T-helper 17 cell (primary cell): ENCODE measurements around the gene FREM3. TPM values are rescaled to one million over a fixed set of nuclear protein-coding genes. Genes with fewer than 3 reads are reported as not detected.
"Not testable (repeated sequence)": the region's sequence is repeated elsewhere in the genome, so short reads cannot be mapped to it uniquely, and the experiment has no call there.

Experiments used
- ATAC-seq: fragments of 150-1000 bp; cut with Tn5 transposase; 2 replicates; pipeline ENCODE4 v1.10.0; 2021; ENCODE audit warnings: mild to moderate bottlenecking, moderate library complexity
- DNase-seq, 3 donors: peaks; one replicate each; pipeline versions ENCODE4 v3.0.0 to v3.0.0-alpha.2; 2020 to 2021
- H3K9me3 ChIP-seq: one replicate; pipeline ENCODE4 v1.7.0; 2013; ENCODE audit warnings: low read length, mild to moderate bottlenecking; ENCODE audit not compliant: control insufficient read depth, poor library complexity, severe bottlenecking
- H3K27ac Mint-ChIP-seq: one replicate; pipeline ENCODE4 v1.8.0; 2022; ENCODE audit warnings: mild to moderate bottlenecking, moderate library complexity, mixed read lengths
- H3K27me3 Mint-ChIP-seq: one replicate; pipeline ENCODE4 v1.8.0; 2022; ENCODE audit warnings: mixed read lengths
- H3K36me3 Mint-ChIP-seq: one replicate; pipeline ENCODE4 v1.8.0; 2022; ENCODE audit warnings: low read depth, mixed read lengths
- H3K4me1 Mint-ChIP-seq: one replicate; pipeline ENCODE4 v1.8.0; 2022; ENCODE audit warnings: mild to moderate bottlenecking, mixed read lengths
- H3K4me3 Mint-ChIP-seq: one replicate; pipeline ENCODE4 v1.8.0; 2022; ENCODE audit warnings: mild to moderate bottlenecking, moderate library complexity, mixed read lengths
- total RNA-seq, 4 donors: library from RNA in 2 of 4; stranded (reverse) in 2 of 4; gene quantifications; one replicate each; pipeline ENCODE4 v1.2.3 and lab custom pipeline; 2022 to 2026

FREM3 gene
- total RNA-seq = under 1 TPM; 0.34 to 0.35 TPM
- total RNA-seq (lab: John Stamatoyannopoulos, UW) = 0.12 to 0.98 reads per million in 2 donors

DNA sequence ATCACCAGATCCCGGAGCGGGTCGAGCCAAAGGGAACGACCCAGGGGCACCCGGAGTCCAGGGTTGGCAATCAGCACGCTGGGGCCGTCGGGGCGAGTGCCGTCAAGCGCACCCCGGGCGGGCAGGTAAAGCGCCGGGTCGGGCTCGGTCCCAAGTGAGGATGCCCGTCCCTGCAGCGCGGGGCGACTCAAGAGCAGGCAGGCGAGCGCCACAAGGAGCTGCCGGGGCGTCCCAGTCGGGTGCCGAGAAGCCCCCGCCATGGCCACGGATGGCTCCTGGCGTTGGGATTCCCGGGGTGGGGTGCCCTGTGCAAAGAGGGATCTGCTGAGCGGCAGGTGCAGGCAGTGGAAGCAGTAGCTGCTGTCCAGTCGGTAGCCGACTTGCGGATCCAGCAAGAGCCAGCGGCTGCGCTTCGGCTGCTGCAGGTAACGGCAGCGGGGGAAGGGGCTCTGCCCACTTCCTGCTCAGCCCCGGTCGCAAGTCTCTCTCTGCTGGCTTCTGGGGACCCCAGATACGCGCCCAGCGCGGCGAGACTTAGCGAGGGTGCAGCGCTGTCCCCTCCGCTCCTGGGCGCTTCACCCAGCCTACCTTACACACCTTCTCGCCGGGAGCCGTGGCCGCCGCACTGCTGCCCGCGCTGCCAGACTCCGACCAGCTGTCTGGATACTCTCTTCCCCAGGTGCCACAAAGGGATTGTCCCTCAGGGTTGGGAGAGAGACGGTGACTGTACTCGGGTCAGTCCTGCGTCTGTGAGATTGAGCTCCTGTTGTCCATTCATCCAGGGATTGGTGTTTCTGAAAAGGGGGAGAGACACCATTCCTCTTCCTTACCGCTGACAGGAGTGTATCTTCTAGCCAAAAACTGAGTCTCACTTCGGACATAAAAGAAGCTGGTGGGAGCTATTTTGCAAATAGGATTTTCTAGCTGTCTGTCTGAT lies at the start of gene FREM3:
FREM3 (minus strand) TSS at position 260 of the 937 bp plus-strand sequence; CDS start at position 260, 0 bp downstream.
- H3K9me3 ChIP-seq = no peaks in the 10 kb centered on the region
- peaks cover 16% of the 10 kb centered on the region for H3K4me1 Mint-ChIP-seq
- H3K27me3 Mint-ChIP-seq = peaks cover 30% of the 10 kb centered on the region
- DNase-seq (no peak), ATAC-seq (peak; percentile 52)
- H3K36me3 Mint-ChIP-seq = no peaks in the 10 kb centered on the region
- peak within 1 kb of the TSS; percentile 8 for H3K27ac Mint-ChIP-seq
- peak within 1 kb of the TSS; percentile 85 for H3K4me3 Mint-ChIP-seq

DNA sequence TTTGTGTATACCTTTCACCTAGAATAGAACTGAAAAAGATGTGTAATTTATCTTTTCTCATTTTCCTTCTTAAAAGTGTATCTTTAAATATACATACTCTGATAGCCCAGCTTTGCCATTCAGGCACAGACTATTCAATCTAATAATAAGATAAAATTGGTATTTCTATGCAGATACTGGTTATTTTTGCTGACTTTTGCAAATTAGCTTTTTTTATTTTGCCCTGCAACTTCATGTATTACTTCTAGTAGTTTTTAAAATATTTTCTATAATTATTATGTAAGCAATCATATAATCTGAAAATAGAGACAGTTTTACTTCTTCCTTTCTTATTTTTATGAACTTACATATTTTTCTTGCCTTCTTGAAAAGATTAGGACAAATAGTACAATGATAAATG lies 45.4 kb upstream of the FREM3 start:
- no peaks in the 10 kb centered on the region for H3K27me3 Mint-ChIP-seq
- no peaks in the 10 kb centered on the region for H3K36me3 Mint-ChIP-seq
- no peak overlapping the region for H3K4me3 Mint-ChIP-seq
- H3K9me3 ChIP-seq = no peaks in the 10 kb centered on the region
- ATAC-seq = no peak
- no peak overlapping the region for H3K27ac Mint-ChIP-seq
- DNase-seq = no peak
- no peaks in the 10 kb centered on the region for H3K4me1 Mint-ChIP-seq

DNA sequence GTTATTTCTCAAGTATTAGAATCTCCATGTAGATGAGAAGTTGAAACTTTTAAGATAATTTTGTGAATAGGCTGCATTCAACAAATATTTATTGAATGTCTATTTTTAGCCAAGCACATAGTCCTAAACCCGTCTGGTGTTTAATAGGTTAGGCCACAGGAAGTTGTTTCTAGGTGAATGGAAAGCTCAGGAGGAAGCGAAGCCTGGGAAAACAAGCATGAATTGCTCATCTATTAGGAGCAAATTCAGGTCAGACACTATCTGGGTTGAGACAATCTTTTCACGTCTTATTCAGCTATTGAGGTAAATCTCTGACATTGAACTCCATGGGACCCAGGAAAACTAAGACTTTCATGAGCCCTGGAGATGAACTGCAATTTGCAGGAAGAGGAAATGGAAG lies 43.1 kb upstream of the FREM3 start:
- Mint-ChIP-seq H3K27ac (no peak overlapping the region), H3K36me3 (no peaks in the 10 kb centered on the region), H3K27me3 (no peaks in the 10 kb centered on the region), H3K4me1 (no peaks in the 10 kb centered on the region), H3K4me3 (no peak overlapping the region)
- no peak for ATAC-seq
- H3K9me3 ChIP-seq = no peaks in the 10 kb centered on the region
- no peak for DNase-seq

DNA sequence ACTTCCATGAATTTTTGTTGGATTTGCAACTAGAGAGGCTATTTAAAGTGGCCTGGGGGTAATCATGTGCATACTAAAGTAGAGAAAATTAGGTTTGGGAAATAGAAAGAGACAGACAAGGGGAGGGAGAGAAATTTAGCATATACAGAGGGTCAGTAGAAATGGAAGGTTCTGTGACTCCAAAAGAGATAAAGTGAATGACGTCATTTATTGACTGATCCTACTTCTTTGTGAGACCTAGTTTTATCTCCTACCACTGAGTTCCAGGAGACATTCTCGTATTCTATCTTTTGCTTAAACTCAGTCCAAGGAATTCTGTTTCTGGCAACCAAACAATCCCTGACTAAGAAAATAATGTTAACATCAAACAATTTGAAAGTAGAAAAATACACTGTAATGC lies 42.4 kb upstream of the FREM3 start:
- no peaks in the 10 kb centered on the region for H3K9me3 ChIP-seq
- Mint-ChIP-seq H3K27ac (no peak overlapping the region), H3K27me3 (no peaks in the 10 kb centered on the region), H3K4me1 (no peaks in the 10 kb centered on the region), H3K4me3 (peak overlapping the region; percentile 4), H3K36me3 (no peaks in the 10 kb centered on the region)
- no peak for ATAC-seq
- no peak for DNase-seq

DNA sequence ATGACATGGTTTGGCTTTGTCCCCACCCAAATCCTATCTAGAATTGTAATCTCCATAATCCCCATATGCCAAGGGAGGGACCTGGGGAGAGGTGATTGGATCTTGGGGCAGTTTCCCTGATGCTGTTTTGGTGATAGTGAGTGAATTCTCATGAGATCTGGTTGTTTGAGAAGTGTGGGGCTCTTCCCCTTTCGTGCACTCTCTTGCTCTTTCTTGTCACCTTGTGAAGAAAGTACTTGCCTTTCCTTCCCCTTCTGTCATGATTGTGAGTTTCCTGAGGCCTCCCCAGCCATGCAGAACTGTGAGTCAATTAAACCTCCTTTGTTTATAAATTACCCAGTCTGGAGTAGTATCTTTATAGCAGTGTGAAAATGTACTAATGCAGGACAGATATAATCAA lies 36.4 kb upstream of the FREM3 start:
- DNase-seq (no peak), ATAC-seq (no peak)
- no peaks in the 10 kb centered on the region for H3K27me3 Mint-ChIP-seq
- peaks cover 2% of the 10 kb centered on the region for H3K4me1 Mint-ChIP-seq
- H3K4me3 Mint-ChIP-seq = no peak overlapping the region
- no peak overlapping the region for H3K27ac Mint-ChIP-seq
- no peaks in the 10 kb centered on the region for H3K9me3 ChIP-seq
- no peaks in the 10 kb centered on the region for H3K36me3 Mint-ChIP-seq

DNA sequence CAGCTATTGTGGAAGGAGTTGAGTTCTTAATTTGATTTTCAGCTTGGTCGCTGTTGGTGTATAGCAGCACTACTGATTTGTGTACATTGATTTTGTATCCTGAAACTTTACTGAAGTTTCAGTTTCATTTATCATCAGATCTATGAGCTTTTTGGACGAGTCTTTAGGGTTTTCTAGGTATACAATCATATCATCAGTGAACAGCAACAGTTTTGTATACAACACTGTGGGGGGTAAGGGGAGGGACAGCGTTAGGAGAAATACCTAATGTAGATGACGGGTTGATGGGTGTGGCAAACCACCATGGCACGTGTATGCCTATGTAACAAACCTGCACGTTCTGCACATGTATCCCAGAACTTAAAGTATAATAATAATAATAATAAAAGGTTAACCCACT lies 35.6 kb upstream of the FREM3 start:
- H3K4me1 Mint-ChIP-seq, ATAC-seq, H3K36me3 Mint-ChIP-seq, H3K27me3 Mint-ChIP-seq, H3K9me3 ChIP-seq, H3K27ac Mint-ChIP-seq, H3K4me3 Mint-ChIP-seq, DNase-seq: not testable (repeated sequence)

DNA sequence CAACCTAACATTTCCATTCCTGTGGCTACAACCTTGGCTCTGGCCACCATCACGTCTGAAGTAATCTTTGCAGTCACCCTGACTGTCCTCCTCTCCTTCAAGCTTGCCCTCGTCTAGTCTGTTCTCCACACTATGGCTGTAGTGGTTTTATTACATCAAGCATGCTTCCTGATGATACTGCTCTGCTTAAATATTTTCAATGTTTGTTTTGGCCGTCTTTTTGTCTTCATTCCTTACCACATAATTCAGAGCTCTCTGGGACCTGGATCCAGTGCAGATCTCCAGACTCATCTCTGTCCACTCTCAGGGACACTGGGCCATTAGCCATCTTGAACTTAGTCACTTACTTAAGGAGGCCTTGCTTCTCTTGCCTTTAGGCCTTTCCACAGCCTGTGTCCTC lies 27.7 kb upstream of the FREM3 start:
- ATAC-seq (no peak), DNase-seq (no peak)
- Mint-ChIP-seq H3K27ac (no peak overlapping the region), H3K4me3 (no peak overlapping the region), H3K36me3 (peaks cover 3% of the 10 kb centered on the region), H3K27me3 (no peaks in the 10 kb centered on the region), H3K4me1 (no peaks in the 10 kb centered on the region)
- no peaks in the 10 kb centered on the region for H3K9me3 ChIP-seq

DNA sequence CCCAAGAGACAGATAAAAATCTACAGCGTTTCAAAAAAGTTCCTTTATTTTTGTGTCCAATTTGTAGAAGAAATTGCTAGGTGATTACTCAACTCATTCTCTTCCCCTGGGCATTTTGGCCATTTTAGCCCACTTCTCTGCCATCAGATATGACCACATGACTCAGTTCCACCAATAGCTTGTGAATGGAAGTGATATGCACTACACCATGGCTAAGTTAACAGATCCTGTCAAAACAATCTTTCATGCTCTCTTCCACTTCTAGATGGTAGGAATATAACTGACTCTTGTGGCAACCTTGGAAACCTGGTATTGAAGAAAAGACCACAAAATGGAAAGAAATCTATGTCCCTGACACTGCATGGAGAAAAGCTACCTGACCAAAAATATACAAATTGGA lies 26.2 kb upstream of the FREM3 start:
- Mint-ChIP-seq H3K4me1 (no peaks in the 10 kb centered on the region), H3K36me3 (peaks cover 3% of the 10 kb centered on the region), H3K27ac (no peak overlapping the region), H3K4me3 (no peak overlapping the region), H3K27me3 (no peaks in the 10 kb centered on the region)
- no peak for DNase-seq
- no peak for ATAC-seq
- H3K9me3 ChIP-seq = no peaks in the 10 kb centered on the region

DNA sequence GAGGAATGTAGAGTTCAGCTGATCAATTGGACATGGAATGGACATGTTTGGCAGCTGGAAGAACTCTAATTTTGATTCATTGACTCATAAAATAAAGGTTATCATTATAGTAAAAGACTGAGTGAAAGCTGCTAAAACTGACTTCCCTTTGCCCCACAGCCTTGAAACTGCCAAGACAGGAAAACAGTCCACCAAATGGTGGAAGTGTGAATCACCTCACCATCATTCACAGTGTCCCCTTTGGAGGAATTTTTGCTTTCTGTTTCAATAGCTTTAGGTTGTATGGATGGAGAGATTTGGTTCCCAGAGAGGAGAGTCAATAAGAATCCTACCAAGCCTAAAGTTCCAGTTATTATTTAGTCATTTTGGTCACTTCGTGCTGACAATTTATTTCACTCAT lies 20.8 kb upstream of the FREM3 start:
- Mint-ChIP-seq H3K36me3 (no peaks in the 10 kb centered on the region), H3K4me3 (no peak overlapping the region), H3K27ac (no peak overlapping the region), H3K27me3 (no peaks in the 10 kb centered on the region), H3K4me1 (no peaks in the 10 kb centered on the region)
- no peak for DNase-seq
- no peak for ATAC-seq
- no peaks in the 10 kb centered on the region for H3K9me3 ChIP-seq

DNA sequence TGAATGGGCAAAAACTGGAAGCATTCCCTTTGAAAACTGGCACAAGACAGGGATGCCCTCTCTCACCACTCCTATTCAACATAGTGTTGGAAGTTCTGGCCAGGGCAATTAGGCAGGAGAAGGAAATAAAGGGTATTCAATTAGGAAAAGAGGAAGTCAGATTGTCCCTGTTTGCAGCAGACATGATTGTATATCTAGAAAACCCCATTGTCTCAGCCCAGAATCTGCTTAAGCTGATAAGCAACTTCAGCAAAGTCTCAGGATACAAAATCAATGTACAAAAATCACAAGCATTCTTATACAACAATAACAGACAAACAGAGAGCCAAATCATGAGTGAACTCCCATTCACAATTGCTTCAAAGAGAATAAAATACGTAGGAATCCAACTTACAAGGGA lies 18.3 kb upstream of the FREM3 start:
- H3K4me1 Mint-ChIP-seq, H3K27me3 Mint-ChIP-seq, DNase-seq, H3K36me3 Mint-ChIP-seq, H3K27ac Mint-ChIP-seq, H3K4me3 Mint-ChIP-seq, ATAC-seq, H3K9me3 ChIP-seq: not testable (repeated sequence)

DNA sequence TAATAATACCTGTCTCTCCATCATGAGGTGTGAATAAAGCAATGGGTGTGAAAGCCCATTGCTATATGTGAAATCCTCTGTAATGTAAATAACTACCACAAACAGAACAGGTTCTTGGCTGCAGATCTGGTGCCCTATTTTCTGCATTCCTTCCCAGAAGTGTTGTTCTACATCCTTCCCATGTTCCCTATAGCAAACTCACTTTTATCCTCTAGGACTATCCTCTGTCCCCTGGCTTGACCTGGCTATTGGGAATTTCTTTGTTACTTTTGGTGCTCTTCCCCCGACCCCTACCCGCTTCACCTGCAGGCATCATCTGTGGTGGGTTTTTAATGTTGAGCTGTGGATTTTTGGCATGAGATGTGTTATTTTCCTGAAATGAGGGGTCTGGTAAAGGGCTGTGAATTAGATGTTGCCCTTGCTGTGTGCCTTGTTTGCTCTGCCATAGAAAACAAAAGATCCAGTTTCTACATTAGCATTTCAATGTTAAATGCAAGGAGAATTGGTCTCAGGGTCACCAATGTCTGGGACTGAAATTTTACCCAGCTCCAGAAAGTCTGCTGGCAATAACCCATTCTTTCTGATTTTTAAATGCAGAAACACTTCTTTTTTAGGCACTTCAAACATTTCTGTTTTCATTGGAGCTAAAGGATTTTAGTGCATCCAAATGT lies 13.6 kb upstream of the FREM3 start:
- Mint-ChIP-seq H3K27me3 (no peaks in the 10 kb centered on the region), H3K27ac (no peak overlapping the region), H3K4me3 (no peak overlapping the region), H3K4me1 (no peaks in the 10 kb centered on the region), H3K36me3 (no peaks in the 10 kb centered on the region)
- DNase-seq (no peak), ATAC-seq (no peak)
- H3K9me3 ChIP-seq = no peaks in the 10 kb centered on the region

DNA sequence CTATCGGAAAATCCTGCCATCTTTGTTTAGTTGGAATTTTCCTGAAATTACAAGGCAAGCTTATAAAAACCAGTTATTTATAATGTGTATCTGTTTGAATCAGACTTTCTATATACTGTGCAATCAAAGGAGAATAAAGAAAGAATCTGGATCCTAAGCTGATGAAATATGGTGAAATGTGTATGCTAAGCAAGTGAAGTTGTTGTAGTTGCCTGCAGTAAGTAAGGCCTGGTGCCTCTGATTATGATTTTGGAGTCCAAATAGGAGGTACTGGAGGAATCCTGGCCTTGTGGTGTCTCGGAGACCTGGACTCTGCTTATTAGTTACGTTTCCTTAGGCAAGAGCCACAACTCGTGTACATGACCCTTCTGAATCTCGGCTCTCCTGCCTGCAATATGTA lies 13.1 kb upstream of the FREM3 start:
- DNase-seq (no peak), ATAC-seq (no peak)
- Mint-ChIP-seq H3K4me1 (no peaks in the 10 kb centered on the region), H3K27me3 (no peaks in the 10 kb centered on the region), H3K27ac (no peak overlapping the region), H3K4me3 (no peak overlapping the region), H3K36me3 (no peaks in the 10 kb centered on the region)
- H3K9me3 ChIP-seq = no peaks in the 10 kb centered on the region

DNA sequence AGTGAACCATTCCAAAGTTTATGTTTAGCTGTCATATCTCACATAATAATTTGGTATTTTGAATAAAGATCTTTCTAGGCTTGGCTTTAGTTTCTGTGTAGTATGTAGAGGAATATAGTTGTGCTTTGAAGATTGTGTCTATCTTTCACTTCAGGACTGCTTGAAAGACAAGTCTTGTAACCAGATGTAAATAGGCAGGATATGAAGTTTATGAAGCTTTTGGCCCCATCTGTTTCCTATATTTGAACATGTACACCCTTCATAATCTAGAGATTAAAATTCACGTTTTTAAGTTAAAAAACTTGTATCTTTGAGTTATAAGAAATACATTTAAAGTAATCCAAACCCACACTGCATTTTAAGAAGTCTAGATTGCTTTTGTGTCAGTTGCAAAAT lies 11.7 kb upstream of the FREM3 start:
- no peaks in the 10 kb centered on the region for H3K9me3 ChIP-seq
- ATAC-seq = no peak
- no peaks in the 10 kb centered on the region for H3K27me3 Mint-ChIP-seq
- H3K4me1 Mint-ChIP-seq = no peaks in the 10 kb centered on the region
- DNase-seq = no peak
- H3K4me3 Mint-ChIP-seq = no peak overlapping the region
- no peak overlapping the region for H3K27ac Mint-ChIP-seq
- no peaks in the 10 kb centered on the region for H3K36me3 Mint-ChIP-seq
